Stimulated activated CD4-positive, alpha-beta T cell treated with anti-CD3 and anti-CD28 coated beads, Interleukin-1b, Interleukin-23, amount 100 ng/mL, for 48 hours (primary cell): ENCODE data around the gene CARD8.
A peak's percentile ranks its signal among the peaks of the same experiment; 100 is the strongest.

Experiments used
- DNase-seq: peaks from one replicate; pipeline ENCODE4 v3.0.0-alpha.2; 2020

The CARD8 gene

GRCh38 chr19:48206397-48207093, 49.2 kb downstream of the CARD8 start:
- no peak for DNase-seq

GRCh38 chr19:48203794-48204628, 51.7 kb downstream of the CARD8 start:
- peak; percentile 96 for DNase-seq

GRCh38 chr19:48203222-48203793, 52.4 kb downstream of the CARD8 start:
- peak; percentile 22 for DNase-seq

DNA sequence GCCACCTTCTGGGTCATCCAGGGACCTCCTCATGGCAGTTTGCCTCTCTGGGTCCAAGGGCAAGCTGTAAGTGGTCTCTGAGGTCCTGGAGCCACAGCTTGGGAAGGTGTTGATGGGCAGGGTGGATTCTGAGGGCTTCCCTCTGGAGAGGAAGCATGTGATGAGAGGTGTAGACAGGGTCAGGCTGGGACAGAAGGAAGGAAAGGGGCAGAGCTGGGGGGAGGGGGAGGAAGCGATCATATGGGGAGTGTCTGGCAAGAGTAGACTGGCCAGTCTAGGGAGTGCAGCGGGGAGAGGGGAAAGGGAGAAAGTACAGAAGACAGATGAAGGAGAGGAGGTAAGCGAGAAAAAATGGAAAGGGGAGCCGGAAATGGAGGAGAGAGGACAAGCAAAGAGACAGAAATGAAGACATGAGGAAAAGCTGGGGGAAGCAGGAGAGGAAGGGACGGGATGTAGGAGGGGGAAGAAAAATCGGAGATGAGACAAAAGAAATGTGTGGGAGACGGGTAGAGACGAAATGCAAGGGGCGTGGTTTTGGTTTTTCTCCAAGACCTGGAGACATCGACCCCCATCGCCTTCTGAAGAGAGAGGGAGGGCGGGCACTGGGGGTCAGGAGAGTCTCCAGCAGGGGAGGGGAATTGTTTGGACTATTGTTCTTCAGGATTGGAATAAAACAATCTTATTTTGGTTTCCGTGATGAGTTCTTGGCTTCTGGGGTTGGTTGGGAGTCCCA, 58.6 kb downstream of the CARD8 start:
- no peak for DNase-seq

DNA sequence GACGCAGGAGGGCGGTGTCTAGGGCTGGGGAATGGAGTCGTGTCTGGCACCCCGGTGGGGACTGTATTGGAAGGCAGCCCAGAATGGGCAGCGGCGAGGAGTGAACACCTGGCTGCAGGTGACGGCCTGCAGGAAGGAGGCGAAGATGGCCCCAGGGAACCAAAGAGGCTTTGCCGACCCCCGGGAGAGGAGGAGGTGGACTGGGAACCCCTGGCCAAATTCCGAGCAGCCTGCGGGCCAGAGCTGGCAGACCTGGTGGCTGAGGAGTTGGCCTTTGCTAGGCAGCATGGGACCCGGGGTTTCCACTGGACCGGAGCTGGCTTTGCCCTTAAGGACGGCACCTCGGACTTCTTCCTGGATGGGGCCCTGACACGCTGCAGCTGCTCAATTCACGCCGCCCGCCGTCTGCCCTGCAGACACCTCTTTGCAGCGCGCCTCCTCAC, 59.4 kb downstream of the CARD8 start:
- no peak for DNase-seq

- no peak for DNase-seq
These were observed 60.6 kb downstream of the CARD8 start for GRCh38 chr19:48194844-48195830.

DNA sequence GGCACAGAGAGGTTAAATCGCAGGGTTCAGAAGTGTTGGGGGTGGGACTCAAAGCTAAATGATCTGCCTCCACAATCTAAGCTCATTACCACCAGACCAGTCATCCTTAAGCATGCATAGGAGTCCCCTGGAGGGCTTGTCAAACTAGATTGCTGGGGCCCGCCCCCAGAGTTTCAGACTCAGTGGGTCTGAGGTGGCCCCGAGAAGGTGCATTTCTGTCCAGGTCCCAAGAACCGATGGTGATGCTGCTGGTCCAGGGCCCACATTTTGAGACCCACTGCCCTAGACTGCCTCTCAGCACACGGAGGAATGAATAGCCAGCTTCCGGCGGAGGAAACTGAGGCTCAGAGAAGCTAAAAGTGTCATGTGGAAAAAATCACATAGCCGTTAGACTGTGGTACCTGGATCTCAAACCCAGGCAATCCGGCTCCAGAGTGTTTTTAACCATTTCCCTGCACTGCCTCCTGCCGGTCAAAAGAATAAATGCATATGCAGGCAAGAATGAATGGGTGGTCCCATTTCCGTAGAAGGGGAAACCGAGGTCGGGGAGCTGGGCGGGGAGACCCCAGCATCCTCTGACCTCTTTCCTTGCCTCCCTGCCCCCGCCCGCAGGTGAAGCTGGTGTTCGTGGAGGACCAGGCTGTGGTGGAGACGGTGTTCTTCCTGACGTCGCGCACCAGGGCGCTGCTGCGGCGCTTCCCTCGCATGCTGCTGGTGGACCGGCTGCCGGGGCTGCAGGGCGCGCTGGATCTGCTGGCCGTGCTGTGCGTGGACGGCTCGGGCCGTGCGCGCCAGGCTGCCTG, 61.5 kb downstream of the CARD8 start:
- DNase-seq, result peak; percentile 12

DNA sequence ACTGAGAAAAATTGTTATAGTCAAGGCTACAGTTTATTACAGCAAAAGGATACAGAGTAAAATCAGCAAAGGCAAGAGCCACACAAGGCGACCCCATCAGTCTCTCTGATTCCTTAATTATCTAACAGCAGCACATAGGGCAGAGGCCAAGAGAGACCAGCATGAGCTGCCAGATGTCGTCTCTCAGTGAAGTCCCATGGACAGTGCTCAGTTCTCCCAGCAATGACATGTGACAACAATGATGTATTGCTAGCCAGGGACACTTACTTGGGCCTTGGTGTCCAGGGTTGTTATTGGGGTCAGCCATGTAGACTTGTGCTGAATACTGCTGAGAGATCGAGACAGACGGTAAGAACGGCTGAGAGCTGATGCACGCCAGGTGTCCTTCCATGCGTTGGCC, 63.0 kb downstream of the CARD8 start:
- DNase-seq, result no peak

- DNase-seq, result no peak
These were observed 64.8 kb downstream of the CARD8 start for GRCh38 chr19:48190885-48191284.

GRCh38 chr19:48190288-48190884, 65.3 kb downstream of the CARD8 start:
- peak; percentile 48 for DNase-seq

DNA sequence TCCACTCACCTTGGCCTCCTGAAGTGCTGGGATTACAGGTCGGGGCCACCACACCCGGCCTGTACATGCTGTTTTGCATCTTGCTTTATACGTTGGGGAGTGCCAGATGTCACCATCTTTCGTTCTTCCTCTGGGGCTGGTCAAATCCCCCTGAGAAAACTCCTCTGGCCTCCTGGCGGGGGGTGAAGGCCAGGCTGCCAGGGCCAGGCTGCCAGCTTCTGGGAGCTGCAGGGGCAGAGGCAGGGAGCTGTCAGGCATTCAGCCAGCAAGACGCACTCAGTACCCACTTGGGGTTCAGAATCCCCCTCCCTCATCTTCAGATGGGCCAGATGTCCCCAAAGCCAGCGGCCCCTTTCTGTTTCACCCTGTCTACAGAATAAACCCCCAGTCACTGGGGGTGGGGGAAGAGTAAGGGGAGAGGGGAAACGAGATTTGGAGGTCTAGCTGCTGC, 69.1 kb downstream of the CARD8 start:
- DNase-seq, result no peak

DNA sequence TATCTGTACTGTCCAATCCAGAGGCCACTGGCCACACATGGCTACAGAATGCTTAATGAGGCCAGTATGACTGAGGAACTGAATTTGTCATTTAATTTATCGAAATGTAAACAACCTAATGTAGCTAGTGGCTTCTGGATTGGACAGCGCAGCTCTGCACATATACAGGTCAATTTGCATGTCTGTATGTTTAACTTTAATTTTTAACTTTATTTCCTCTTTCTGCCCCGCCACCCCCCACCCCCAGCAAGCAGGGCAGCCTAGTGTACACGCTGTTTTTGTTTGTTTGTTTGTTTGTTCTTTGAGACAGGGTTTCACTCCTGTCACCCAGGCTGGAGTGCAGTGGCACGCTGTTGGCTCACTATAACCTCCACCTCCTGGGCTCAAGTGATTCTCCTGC, 69.7 kb downstream of the CARD8 start:
- DNase-seq, result no peak

DNA sequence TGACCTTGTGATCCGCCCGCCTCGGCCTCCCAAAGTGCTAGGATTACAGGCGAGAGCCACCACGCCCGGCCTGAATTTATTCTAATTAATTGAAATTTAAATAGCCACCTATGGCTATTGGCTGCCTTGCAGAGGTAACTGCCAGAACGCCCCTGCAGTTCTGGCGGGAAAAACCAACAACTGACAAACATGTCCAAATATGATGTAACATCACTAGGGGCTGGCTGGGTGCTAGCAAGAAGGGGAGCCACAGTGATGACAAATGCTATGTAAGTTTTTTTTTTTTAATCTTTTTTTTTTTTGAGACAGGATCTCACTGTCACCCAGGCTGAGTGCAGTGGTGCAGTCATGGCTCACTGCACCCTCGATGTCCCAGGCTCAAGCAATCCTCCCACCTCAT, 72.4 kb downstream of the CARD8 start:
- DNase-seq, result no peak

- no peak for DNase-seq
These were observed 73.3 kb downstream of the CARD8 start for GRCh38 chr19:48182434-48182833.

- DNase-seq, result no peak
These were observed 74.2 kb downstream of the CARD8 start for GRCh38 chr19:48181505-48181904.

DNA sequence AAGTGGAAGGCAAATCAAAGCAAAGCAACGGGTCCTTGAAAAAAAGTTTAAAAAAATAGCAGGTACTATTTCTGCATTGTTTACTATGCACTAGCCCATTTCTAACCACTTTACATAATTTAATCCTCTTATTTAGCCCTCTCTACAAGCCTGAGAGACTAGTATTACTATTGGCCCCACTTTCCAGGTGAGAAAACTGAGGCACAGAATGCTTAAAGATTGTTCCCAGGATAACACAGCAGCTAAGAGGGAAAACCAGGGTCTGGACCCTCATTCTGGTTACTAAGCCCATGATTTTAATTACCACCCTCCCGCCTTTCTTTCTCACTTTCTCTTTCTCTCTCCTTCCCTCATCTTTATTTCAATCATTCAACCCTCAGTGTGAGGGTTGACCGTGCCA, 79.5 kb downstream of the CARD8 start:
- DNase-seq, result no peak

DNA sequence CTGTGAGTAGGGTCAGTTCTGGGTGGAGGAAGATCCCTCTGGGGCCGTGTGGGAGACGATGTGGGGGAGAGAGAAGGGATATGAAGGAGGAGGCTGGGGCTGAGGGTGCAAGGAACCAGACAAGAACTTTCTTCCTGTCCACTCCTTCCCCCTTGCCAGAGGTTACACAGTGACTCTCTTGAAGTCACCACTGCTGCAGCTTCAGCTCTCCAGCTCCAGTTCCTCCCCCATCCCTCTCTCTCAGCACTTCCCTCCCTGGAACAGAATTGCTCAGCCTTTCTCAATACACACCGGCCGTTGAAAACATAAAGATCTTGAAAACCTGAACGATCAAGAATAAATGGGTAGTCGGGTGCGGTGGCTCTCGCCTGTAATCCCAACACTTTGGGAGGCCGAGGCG, 80.1 kb downstream of the CARD8 start:
- no peak for DNase-seq

DNA sequence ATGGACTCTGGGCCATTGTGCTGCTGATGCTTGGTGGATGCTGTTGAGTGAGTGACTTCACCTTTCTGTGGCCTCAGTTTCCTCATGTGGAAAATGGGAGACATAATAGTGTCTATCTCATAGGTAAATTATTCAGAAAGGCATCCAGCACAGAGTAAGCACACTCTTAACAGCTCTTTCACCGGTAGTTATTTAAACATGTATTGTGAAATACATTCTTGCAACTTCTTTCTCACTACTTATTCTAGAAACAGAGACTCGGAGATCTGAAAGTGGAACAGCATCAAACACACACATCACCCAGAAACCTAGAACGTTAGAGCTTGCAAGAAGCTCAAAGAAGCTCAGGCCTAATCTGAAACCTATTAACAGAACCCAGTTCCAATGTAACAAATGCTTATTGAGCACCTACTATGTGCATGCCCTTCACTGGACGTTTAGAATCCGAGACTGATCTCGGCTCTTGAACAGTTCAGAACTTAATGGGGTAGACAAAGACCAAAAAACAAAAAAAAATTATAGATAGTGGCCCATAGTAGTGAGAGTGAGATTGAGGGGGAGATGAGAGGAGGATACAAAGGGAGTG, 81.2 kb downstream of the CARD8 start:
- no peak for DNase-seq

DNA sequence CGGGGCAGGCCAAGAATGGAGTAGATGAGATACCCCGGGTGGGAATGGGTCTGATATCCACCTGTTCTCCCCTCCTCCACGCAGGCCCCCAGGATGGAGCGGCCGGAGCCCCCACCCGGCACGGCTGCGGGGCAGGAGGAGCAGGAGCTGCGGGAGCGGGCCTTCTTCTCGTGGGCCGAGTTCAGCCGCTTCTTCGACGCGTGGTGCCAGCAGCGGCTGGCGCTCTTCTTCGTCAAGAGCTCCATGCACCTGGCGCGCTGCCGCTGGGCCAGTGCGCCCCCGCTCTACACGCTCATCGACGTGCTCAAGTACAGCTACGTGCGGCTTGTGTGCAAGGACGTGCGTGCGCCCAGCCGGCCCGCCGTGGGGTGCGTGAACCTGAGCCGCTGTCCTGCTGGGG, 84.0 kb downstream of the CARD8 start:
- DNase-seq, result no peak

DNA sequence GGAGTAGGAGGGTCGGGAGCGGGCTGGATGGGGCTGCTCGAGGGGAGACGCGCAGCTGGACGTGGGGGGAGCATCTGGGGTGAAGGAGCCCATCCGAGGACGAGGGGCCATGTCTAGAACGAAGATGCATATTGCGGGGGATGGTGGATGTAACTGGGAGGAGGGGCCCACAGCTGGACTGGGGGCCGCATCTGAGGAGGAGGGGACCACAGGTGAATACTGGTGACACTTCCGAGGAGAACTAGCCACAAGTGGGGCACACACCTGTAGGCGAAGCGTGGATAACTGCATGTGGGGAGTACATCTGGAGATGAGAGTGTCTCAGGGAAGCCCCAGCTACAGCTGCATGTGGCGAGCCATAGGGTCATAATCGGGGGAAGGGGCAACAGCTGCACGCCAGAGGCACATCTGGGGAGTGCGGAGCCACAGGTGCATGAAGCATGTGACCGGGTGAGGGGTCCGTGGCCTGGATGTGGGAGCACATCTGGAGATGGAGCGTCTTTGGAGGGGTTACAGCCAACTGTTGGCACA, 84.8 kb downstream of the CARD8 start:
- no peak for DNase-seq
